SK-N-DZ (cell line): Measurements from ENCODE around the gene PRDM9. TPM values are rescaled to one million over a fixed set of nuclear protein-coding genes. Genes with fewer than 3 reads are reported as not detected.
"Not testable (repeated sequence)": the region's sequence is repeated elsewhere in the genome, so short reads cannot be mapped to it uniquely, and the experiment has no call there.

Experiments used
- DNase-seq: peaks from one replicate; pipeline ENCODE4 v3.0.0-alpha.2; 2015; ENCODE audit warnings: low spot score
- polyA plus RNA-seq, 2 experiments: library from polyadenylated mRNA; depleted of rRNA; stranded (reverse); fragments of >200 nt; gene quantifications; 2 replicates each; pipeline ENCODE4 v1.2.3, GENCODE V29; 2014

The PRDM9 gene
- not detected in 2 replicates for polyA plus RNA-seq (2014; cell fraction: cytosol; rRNA removed)
- polyA plus RNA-seq (2014; cell fraction: nucleus; rRNA removed) = not detected in 2 replicates

DNA sequence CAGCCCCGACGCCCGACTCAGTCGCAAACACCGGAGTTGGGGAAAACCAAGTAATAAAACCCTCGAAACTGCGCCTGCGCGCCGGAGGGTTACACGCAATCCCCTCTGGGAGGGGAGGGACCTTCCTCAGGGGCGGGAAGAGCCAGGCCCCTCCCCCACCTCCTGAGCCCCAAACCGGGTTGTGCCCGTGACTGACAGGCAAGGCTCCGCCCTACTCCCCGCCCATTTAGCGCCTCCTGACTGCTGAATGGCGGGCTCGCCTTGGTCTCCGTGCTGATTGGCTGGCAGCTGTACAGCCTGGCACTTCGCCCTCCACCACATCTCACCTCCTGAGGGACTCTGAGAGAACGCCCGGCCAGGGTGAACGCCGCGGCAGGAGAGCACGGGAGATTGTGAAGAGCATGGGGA, at the start of gene PRDM9:
Gene PRDM9, plus strand, starts transcription at position 332 of the 408 bp plus-strand sequence. CDS start 1,425 bp downstream, outside the sequence.
- DNase-seq = no peak

DNA sequence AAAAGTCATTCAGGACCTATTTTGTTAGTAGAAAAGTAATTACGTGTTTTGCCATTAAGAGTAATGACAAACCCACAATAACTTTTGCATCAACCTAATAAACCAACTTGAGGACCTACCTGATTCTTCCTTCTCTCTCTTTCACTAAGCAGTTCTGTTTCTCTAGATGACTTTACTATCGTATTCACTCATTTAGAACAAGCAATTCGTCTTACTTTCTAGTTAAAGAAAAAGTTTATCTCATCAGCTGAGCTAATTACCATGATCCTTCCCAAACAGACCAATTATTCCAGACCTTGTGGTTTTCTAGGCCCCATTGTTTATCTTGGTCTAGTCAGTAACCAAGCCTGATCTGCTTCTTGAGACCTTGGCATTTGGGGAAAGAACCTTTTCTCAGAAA, 49.6 kb upstream of the PRDM9 start:
- no peak for DNase-seq

- DNase-seq = no peak
Observed at GRCh38 chr5:23459214-23459613, 48.2 kb upstream of the PRDM9 start.

GRCh38 chr5:23461576-23461975, 45.8 kb upstream of the PRDM9 start:
- DNase-seq = no peak

- no peak for DNase-seq
Observed at GRCh38 chr5:23466401-23466912, 41.0 kb upstream of the PRDM9 start.

DNA sequence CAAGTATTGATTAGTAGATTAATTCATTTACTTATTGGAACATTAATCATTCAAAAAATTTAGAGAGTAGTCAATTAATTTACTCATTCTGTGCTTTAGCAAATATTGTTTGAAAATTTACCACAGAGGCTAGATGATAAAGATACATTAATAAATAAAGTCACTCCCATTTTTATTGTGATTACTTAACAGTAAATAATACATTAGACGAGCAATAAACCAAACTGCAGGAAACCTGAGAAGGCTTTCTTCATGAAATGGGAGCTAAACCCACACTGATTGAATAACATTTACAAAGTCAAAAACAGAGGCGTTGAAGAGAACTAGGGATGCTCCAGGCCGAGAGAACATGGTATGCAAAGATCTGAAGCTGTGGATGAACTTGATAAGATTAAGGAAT, 38.8 kb upstream of the PRDM9 start:
- no peak for DNase-seq

DNA sequence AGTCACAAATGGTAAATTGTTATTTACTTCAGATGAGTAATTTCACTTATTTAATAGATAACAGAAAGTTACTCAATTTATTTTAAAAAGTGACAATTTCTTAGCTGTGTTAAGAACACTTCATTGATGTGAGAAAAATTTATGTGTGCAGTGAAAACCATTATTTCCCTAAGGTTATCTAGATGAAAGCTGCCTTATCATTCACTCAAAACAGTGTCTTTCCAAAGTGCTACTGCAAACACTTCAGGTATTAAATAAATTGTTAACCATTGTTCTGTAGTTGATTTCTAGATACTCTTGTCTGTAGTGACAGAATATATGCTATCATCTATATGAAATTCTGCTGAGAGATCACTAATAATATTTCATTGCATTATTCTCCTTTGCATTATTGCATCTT, 33.5 kb upstream of the PRDM9 start:
- no peak for DNase-seq

DNA sequence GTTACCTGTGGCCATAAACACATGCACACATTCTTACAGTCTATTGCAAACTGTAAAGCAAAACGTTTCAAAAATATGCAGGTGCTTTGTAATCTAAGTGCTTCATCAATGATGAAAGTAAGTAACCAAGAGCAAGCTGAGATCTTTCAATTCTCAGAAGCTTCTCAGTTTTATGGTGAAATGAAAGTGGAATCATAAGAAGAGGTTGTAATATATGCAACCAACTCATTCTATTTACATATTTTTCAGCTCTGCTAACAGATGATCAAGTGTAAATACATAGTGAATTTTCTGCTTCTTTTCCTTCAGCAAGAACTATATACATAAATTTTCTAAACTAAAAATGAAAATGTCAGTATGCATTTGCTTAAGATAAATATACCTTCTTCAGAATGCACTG, 33.1 kb upstream of the PRDM9 start:
- no peak for DNase-seq

GRCh38 chr5:23476580-23476979, 30.8 kb upstream of the PRDM9 start:
- DNase-seq = no peak

DNA sequence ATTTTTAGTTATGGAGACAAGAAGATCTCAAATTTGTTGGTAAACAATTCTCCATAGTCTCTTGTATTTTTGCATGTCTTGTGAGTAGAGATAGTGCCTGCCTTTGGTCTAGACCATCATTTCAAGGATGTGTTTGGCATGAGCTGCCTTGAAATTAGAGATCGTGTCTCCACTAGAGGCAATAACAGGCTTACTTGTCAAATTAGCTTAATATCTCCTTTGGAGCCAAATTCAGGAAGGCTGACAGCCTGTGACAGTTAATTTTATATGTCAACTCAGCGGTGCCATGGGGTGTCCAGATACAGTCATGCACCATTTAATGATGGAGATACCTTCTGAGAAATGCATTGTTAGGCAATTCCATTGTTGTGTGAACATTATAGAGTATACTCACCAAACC, 24.8 kb upstream of the PRDM9 start:
- DNase-seq = no peak

DNA sequence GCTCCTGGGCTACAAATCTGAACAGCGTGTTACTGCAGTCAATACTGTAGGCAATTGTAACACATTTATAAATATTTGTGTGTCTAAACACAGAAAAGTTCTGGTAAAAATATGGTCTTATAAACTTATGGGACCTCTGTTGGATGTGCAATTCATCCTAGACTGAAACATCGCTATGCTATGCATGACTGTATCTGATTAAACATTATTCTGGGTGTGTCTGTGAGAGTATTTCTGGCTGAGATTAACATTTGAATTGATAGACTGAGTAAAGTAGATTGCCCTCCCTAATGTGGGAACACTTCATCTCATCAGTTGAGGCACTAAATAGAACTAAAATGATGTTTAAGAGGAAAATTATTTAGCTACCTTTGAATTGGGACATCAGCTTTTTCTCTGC, 24.3 kb upstream of the PRDM9 start:
- DNase-seq = no peak

DNA sequence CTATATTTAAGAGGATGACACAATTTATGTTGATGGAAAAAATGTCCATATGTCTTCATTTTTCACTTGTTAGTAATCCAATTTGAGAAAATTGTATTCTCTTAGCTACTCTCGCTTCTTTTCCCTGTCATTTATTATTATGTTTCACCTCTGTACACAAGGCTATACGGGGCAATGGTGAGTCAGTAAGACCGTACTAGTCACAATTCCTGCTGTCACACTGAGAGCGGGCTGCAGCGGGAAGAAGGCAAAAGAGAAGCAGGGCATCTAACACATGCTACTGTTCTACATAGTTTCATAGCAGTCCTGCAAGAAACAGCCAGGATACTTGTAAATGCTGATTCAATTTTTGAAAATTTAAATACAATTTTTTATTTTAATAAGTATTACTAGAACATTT, 23.3 kb upstream of the PRDM9 start:
- DNase-seq = no peak

GRCh38 chr5:23486227-23486626, 21.2 kb upstream of the PRDM9 start:
- DNase-seq = not testable (repeated sequence)

- DNase-seq = no peak
Observed at GRCh38 chr5:23490993-23491392, 16.4 kb upstream of the PRDM9 start.

GRCh38 chr5:23494558-23494957, 12.9 kb upstream of the PRDM9 start:
- no peak for DNase-seq

DNA sequence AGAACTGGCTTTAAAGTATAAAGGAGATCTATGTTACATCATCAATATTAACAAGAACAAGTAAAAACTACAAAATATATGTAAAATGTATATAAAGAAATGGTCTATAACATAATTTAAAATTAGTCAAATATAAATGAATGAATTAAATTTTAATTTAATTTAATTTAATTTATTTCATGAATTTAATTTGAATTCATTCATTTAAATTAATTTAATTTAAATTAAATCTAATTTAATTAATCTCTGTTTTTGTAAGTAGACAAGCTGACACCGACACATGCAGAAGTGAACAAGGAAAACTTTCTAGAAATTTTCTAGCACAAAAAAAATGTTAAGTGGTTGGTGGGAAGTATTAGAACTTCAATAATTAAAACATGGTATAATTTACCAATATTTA, 10.8 kb upstream of the PRDM9 start:
- no peak for DNase-seq

DNA sequence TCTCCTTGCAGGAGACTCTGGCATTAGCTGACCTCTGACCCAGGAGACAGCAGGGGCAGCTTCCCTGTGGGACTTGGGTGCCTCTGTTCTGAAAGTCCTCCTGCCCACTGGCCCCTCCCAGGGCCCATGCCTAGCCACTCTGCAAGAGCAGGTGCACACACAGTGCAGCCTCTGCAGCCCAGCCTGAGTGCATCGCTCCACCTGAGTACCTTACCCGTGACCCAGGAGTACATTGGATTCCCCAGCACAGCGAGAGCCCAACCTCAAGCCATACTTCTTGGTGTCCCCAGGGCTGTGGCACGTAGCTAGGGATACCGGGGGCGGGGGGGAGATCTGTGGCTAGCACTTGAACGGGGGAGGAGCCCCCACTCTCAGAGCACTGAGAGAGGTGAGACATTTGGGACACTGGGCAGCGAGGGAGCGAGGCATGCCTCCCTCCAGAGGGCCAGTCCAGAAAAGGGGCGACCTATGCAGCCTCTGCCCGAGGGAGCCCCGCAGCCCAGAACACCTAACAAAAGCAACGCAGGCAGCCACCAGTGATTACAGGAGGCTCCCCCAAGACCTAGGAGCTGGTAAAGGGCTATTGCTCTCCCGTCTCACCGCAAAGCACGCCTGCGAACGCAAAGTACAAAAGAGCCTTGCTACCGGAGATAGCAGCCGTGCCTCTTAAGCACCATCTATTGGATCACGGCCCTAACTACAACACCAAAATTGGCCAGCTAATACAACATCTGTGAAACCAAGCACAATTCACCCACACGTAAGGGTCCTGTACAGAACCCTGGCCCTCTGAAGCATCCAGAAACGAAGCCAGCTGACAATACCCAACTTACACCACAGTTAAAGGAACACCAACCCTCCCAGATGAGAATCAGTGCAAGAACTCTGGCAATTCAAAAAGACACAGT, 826 bp upstream of the PRDM9 start:
- DNase-seq = peak; percentile 15

DNA sequence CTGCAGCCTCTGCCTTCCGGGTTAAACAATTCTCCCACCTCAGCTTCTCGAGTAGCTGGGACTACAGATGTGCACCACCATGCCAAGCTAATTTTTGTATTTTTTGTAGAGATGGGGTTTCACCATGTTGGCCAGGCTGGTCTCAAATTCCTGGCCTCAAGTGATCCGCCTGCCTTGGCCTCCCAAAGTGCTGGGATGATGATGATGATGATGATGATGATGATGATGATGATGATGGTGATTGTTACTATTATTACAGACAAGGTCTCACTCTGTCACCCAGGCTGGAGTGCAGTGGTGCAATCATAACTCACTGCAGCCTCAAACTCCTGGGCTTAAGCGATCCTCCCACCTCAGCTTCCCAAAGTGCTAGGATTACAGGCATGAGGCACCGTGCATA, 3.0 kb downstream of the PRDM9 start:
- not testable (repeated sequence) for DNase-seq

- no peak for DNase-seq
Observed at GRCh38 chr5:23522553-23522952, 15.1 kb downstream of the PRDM9 start.

GRCh38 chr5:23523031-23523430, 15.6 kb downstream of the PRDM9 start:
- DNase-seq = no peak

- DNase-seq = no peak
Observed at GRCh38 chr5:23523998-23524397, 16.6 kb downstream of the PRDM9 start.

GRCh38 chr5:23525751-23526150, 18.3 kb downstream of the PRDM9 start:
- no peak for DNase-seq

DNA sequence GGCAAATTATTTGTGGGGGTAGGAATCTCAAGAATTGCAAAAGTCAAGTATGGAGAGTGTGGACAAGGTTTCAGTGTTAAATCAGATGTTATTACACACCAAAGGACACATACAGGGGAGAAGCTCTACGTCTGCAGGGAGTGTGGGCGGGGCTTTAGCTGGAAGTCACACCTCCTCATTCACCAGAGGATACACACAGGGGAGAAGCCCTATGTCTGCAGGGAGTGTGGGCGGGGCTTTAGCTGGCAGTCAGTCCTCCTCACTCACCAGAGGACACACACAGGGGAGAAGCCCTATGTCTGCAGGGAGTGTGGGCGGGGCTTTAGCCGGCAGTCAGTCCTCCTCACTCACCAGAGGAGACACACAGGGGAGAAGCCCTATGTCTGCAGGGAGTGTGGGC, 19.2 kb downstream of the PRDM9 start:
- DNase-seq = not testable (repeated sequence)
